H1 (cell line): ENCODE measurements around the gene CTDSP1. TPM values are rescaled to one million over a fixed set of nuclear protein-coding genes. Genes with fewer than 3 reads are reported as not detected.

Experiments used
- CTCF ChIA-PET: fragments of 300-600 bp; sonication (Branson Sonifier 250); formaldehyde crosslinking; loops from one replicate; lab custom pipeline; 2021; ENCODE audit not compliant: partially characterized antibody; lab: Charles Lee
- POLR2A ChIA-PET: fragments of 300-600 bp; sonication (Branson Sonifier 250); formaldehyde crosslinking; loops from one replicate; lab custom pipeline; 2021; ENCODE audit warnings: inconsistent platforms; ENCODE audit not compliant: partially characterized antibody; lab: Charles Lee
- DNase-seq, 2 experiments: peaks; one replicate each; pipeline versions ENCODE4 v3.0.0 to v3.0.0-alpha.2; 2010 to 2022; ENCODE audit warnings: low spot score in 2 of 2, low read depth in 1 of 2, mixed read lengths in 1 of 2
- FAIRE-seq: peaks from 2 replicates; lab custom pipeline; 2011; peaks lifted over from hg19 to GRCh38; lab: Jason Lieb, UNC
- H2AFZ ChIP-seq: 2 replicates; pipeline ENCODE4 v1.8.1; 2012; ENCODE audit warnings: low read length, inconsistent platforms
- H2AK5ac ChIP-seq: 2 replicates; pipeline ENCODE4 v1.6.1; 2013; ENCODE audit warnings: low read depth, low read length
- H2BK120ac ChIP-seq: replicated peaks from 2 replicates; pipeline ENCODE3; 2013; ENCODE audit warnings: low read depth, low read length, inconsistent platforms
- H2BK12ac ChIP-seq: 2 replicates; pipeline ENCODE4 v1.6.1; 2013; ENCODE audit warnings: low read depth, low read length
- H2BK15ac ChIP-seq: 2 replicates; pipeline ENCODE4 v1.6.1; 2013; ENCODE audit warnings: low read length
- H2BK20ac ChIP-seq: 2 replicates; pipeline ENCODE4 v1.6.1; 2013; ENCODE audit warnings: low read length
- H2BK5ac ChIP-seq: 2 replicates; pipeline ENCODE4 v1.6.1; 2013; ENCODE audit warnings: low read depth, low read length
- H3K14ac ChIP-seq: 2 replicates; pipeline ENCODE4 v1.6.1; 2013; ENCODE audit warnings: inconsistent platforms; ENCODE audit not compliant: insufficient read length
- H3K18ac ChIP-seq: 2 replicates; pipeline ENCODE4 v1.6.1; 2013; ENCODE audit warnings: low read length; ENCODE audit errors: extremely low read depth
- H3K23ac ChIP-seq: 2 replicates; pipeline ENCODE4 v1.6.1; 2013; ENCODE audit warnings: inconsistent platforms; ENCODE audit not compliant: insufficient read length
- H3K23me2 ChIP-seq: 2 replicates; pipeline ENCODE4 v1.6.1; 2013; ENCODE audit warnings: low read depth, low read length
- H3K27ac ChIP-seq: 2 replicates; pipeline ENCODE4 v1.6.1; 2011; ENCODE audit warnings: low read depth, low read length, inconsistent platforms
- H3K27me3 ChIP-seq, 4 experiments: replicated peaks in 1 of 4; 1 replicate in 1 of 4; 2 replicates in 3 of 4; pipeline versions ENCODE4 v1.6.1 to v1.8.1; 2011 to 2013; ENCODE audit warnings: low read length in 3 of 4, mild to moderate bottlenecking in 3 of 4, inconsistent platforms in 2 of 4, mixed read lengths in 2 of 4, moderate library complexity in 1 of 4; ENCODE audit not compliant: control insufficient read depth in 3 of 4, insufficient read depth in 3 of 4; ENCODE audit errors: extremely low read depth in 1 of 4
- H3K36me3 ChIP-seq, 4 experiments: 2 replicates each; pipeline versions ENCODE4 v1.6.1 to v1.8.1; 2011 to 2013; ENCODE audit warnings: mild to moderate bottlenecking in 4 of 4, low read length in 3 of 4, moderate library complexity in 2 of 4, control low read depth in 1 of 4, inconsistent platforms in 1 of 4; ENCODE audit not compliant: insufficient read depth in 4 of 4, control insufficient read depth in 2 of 4
- H3K4ac ChIP-seq: replicated peaks from 2 replicates; pipeline ENCODE3; 2013; ENCODE audit warnings: low read length, low read depth, mixed read lengths, inconsistent platforms; ENCODE audit not compliant: insufficient read length
- H3K4me1 ChIP-seq, 4 experiments: replicated peaks in 1 of 4; 1 replicate in 1 of 4; 2 replicates in 3 of 4; pipeline versions ENCODE4 v1.6.1 to v1.8.1; 2011 to 2013; ENCODE audit warnings: low read length in 3 of 4, inconsistent platforms in 2 of 4, mixed read lengths in 1 of 4; ENCODE audit not compliant: insufficient read depth in 4 of 4, control insufficient read depth in 3 of 4
- H3K4me2 ChIP-seq, 2 experiments: 2 replicates each; pipeline versions ENCODE4 v1.6.1 to v1.8.1; 2011 to 2013; ENCODE audit warnings: low read depth in 2 of 2, low read length in 2 of 2, control low read depth in 1 of 2, inconsistent platforms in 1 of 2, mild to moderate bottlenecking in 1 of 2; ENCODE audit not compliant: insufficient read depth in 1 of 2
- H3K4me3 ChIP-seq, 4 experiments: fragments of 200-600, 300-600 bp in 1 of 4; sonication (generic), shearing (Covaris generic), sonication (Bioruptor Twin) in 1 of 4; 2 replicates each; pipeline versions ENCODE4 v1.5.1 to v1.8.1; 2011 to 2016; ENCODE audit warnings: low read length in 4 of 4, low read depth in 3 of 4, control low read depth in 2 of 4, inconsistent platforms in 2 of 4, mild to moderate bottlenecking in 2 of 4, mixed read lengths in 1 of 4, moderate library complexity in 1 of 4; ENCODE audit not compliant: insufficient read depth in 2 of 4; ENCODE audit errors: extremely low read depth in 1 of 4
- H3K56ac ChIP-seq: replicated peaks from 2 replicates; pipeline ENCODE3; 2013; ENCODE audit warnings: low read depth, mild to moderate bottlenecking, mixed read lengths, low read length, inconsistent platforms; ENCODE audit not compliant: insufficient read length
- H3K79me1 ChIP-seq: 2 replicates; pipeline ENCODE4 v1.6.1; 2013; ENCODE audit warnings: low read depth, low read length, control low read depth
- H3K79me2 ChIP-seq, 2 experiments: 2 replicates each; pipeline versions ENCODE4 v1.6.1 to v1.8.1; 2012 to 2013; ENCODE audit warnings: low read length in 2 of 2, mild to moderate bottlenecking in 2 of 2, inconsistent platforms in 1 of 2; ENCODE audit not compliant: insufficient read depth in 2 of 2, control insufficient read depth in 1 of 2
- H3K9ac ChIP-seq, 4 experiments: replicated peaks in 1 of 4; 1 replicate in 1 of 4; 2 replicates in 3 of 4; pipeline versions ENCODE4 v1.6.1 to v1.8.1; 2011 to 2013; ENCODE audit warnings: low read depth in 3 of 4, low read length in 3 of 4, control low read depth in 2 of 4, mild to moderate bottlenecking in 2 of 4, moderate library complexity in 2 of 4, inconsistent platforms in 1 of 4; ENCODE audit errors: extremely low read depth in 1 of 4
- H3K9me3 ChIP-seq, 2 experiments: 2 replicates each; pipeline versions ENCODE4 v1.6.1 to v1.8.1; 2012 to 2013; ENCODE audit warnings: mild to moderate bottlenecking in 2 of 2, moderate library complexity in 2 of 2, control low read depth in 1 of 2, inconsistent platforms in 1 of 2, low read depth in 1 of 2, low read length in 1 of 2, mixed read lengths in 1 of 2; ENCODE audit not compliant: insufficient read depth in 2 of 2
- H4K20me1 ChIP-seq, 2 experiments: replicated peaks in 1 of 2; 2 replicates each; pipeline versions ENCODE3 to v1.8.1; 2011 to 2013; ENCODE audit warnings: inconsistent platforms in 2 of 2, low read length in 2 of 2, mild to moderate bottlenecking in 1 of 2; ENCODE audit not compliant: insufficient read depth in 2 of 2, control insufficient read depth in 1 of 2
- H4K5ac ChIP-seq: 2 replicates; pipeline ENCODE4 v1.6.1; 2013; ENCODE audit warnings: low read length, low read depth, mixed read lengths, inconsistent platforms; ENCODE audit not compliant: insufficient read length
- H4K8ac ChIP-seq: 2 replicates; pipeline ENCODE4 v1.8.0; 2013; ENCODE audit warnings: mild to moderate bottlenecking, moderate library complexity, low read length, inconsistent platforms; ENCODE audit not compliant: insufficient read depth; ENCODE audit errors: extremely low read depth
- H4K91ac ChIP-seq: replicated peaks from 2 replicates; pipeline ENCODE3; 2013; ENCODE audit warnings: low read length, mixed read lengths, inconsistent platforms; ENCODE audit not compliant: insufficient read length
- POLR2AphosphoS5 ChIP-seq: IDR thresholded peaks from 2 replicates; pipeline ENCODE4 v1.6.1; 2011; ENCODE audit warnings: low read depth, low read length
- RNF2 ChIP-seq: fragments of 200-900, 300-1000 bp; sonication (generic); IDR thresholded peaks from 2 replicates; pipeline ENCODE4 v1.7.1; 2016; ENCODE audit warnings: borderline replicate concordance, low read depth, mild to moderate bottlenecking, antibody characterized with exemption, low read length; ENCODE audit not compliant: poor library complexity, severe bottlenecking; ENCODE audit errors: missing control alignments
- TEAD4 ChIP-seq: IDR thresholded peaks from 2 replicates; pipeline ENCODE4 v1.6.1; 2012; ENCODE audit warnings: low read depth, low read length, inconsistent platforms, mixed read lengths
- WGBS, 2 experiments: shearing (Covaris generic) in 1 of 2; methylation state at CpG; one replicate each; pipeline versions ENCODE4 v1.1.6 to v1.1.7; 2013 to 2015; ENCODE audit warnings: low lambda C conversion rate in 2 of 2, mixed read lengths in 2 of 2, inconsistent platforms in 1 of 2, low coverage in 1 of 2, missing lambda C conversion rate in 1 of 2; ENCODE audit not compliant: insufficient replicate concordance in 2 of 2, insufficient coverage in 1 of 2, insufficient read length in 1 of 2; ENCODE audit errors: extremely low coverage in 1 of 2, missing lambda C conversion rate in 1 of 2; 5-methylcytosine and 5-hydroxymethylcytosine counted together
- polyA plus RNA-seq, 7 experiments: library from polyadenylated mRNA; depleted of rRNA in 3 of 7; stranded (reverse) in 5 of 7; unstranded in 2 of 7; fragments of >200 nt in 5 of 7; fragments of 200-250 nt in 2 of 7; gene quantifications; 1 replicate in 5 of 7; 2 replicates in 1 of 7; 4 replicates in 1 of 7; pipeline versions ENCODE4 v1.2.1 to v1.2.3, GENCODE V29; 2011 to 2013; ENCODE audit warnings: missing spikeins in 2 of 7, mixed read lengths in 2 of 7
- total RNA-seq: library from RNA; stranded (reverse); fragmentation: NEBNext Ultra II Directional; extraction: Animal tissue kit (Norgen Biotek cat#: 25700); gene quantifications from 2 replicates; pipeline ENCODE4 v1.2.1, GENCODE V29; 2021
- TF ChIP-seq, protein P1 (sequence below): IDR thresholded peaks from 2 replicates; pipeline ENCODE4 v1.6.1; 2012; ENCODE audit warnings: inconsistent platforms

CTDSP1 gene
- total and polyA plus RNA-seq, 2 of the 8 experiments (the other 6 are each of a cell fraction or from before 2014, with no cell fraction given), result 20.3 to 35.2 TPM

GRCh38 chr2:218398437-218399390, 954 bp upstream of the CTDSP1 start:
- Histone ChIP-seq H3K27me3 (peaks cover 22 to 34% (median 31%) of the 10 kb centered on the region in 4 experiments), H2AFZ (no peak overlapping the region), H4K91ac (no peak overlapping the region), H4K20me1 (peaks cover 0 to 2% of the 10 kb centered on the region in 2 experiments), H3K23me2 (peaks cover 26% of the 10 kb centered on the region; the same call in 1 of the 2 replicates), H3K4me3 (peak overlapping the region; percentile 28 to 77 (median 45)), H3K79me1 (no peaks in the 10 kb centered on the region), H3K14ac (no peak overlapping the region), H3K9me3 (no peaks in the 10 kb centered on the region), H3K27ac (no peak overlapping the region), H3K9ac (no peak overlapping the region), H2BK20ac (no peak overlapping the region), H2BK120ac (peak overlapping the region; percentile 60), H3K4ac (no peak overlapping the region), H3K36me3 (peaks cover 0 to 7% (median 0%) of the 10 kb centered on the region in 4 experiments; a peak in 2 of 8 replicates), H4K8ac (peak overlapping the region; percentile 28; the same call in 1 of the 2 replicates), H2AK5ac (no peak overlapping the region), H3K4me2 (peak overlapping the region; percentile 82 to 84), H2BK12ac (peak overlapping the region; percentile 87; the same call in 1 of the 2 replicates), H3K79me2 (no peaks in the 10 kb centered on the region), H3K4me1 (peaks cover 0 to 37% (median 26%) of the 10 kb centered on the region in 4 experiments; a peak in 6 of 7 replicates), H2BK5ac (no peak overlapping the region), H4K5ac (peak overlapping the region; percentile 22), H3K56ac (peak overlapping the region; percentile 55), H3K23ac (no peak overlapping the region), H2BK15ac (peak overlapping the region; percentile 72; the same call in 1 of the 2 replicates), H3K18ac (peak overlapping the region; percentile 48)
- DNase-seq, result peak in 1 of 2 experiments; percentile 69
- ChIA-PET POLR2A (interaction anchor here (1.0 kb wide), 1 partner anchor 129 kb away, joined by 5 read pairs; the partner anchor contains the start of genes AAMP and PNKD), CTCF (interaction anchor here (1.0 to 7.5 kb wide), 3 partner anchors 69 to 104 kb away, joined by 3 to 94 read pairs (median 8); partner anchors contain the start of gene TMBIM1)
- WGBS, 2 experiments, result 1% methylated on average over 41 of the region's 95 CpGs; no CpG with 5 or more reads in 1 of the 2 experiments
- no peak for FAIRE-seq
- TF ChIP-seq RNF2 (no peak), TEAD4 (no peak), POLR2AphosphoS5 (no peak)
- TF ChIP-seq, protein P1, sequence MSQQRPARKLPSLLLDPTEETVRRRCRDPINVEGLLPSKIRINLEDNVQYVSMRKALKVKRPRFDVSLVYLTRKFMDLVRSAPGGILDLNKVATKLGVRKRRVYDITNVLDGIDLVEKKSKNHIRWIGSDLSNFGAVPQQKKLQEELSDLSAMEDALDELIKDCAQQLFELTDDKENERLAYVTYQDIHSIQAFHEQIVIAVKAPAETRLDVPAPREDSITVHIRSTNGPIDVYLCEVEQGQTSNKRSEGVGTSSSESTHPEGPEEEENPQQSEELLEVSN, result peak; percentile 90
